ENCODE data around the gene POC1A. TPM values are rescaled to one million over a fixed set of nuclear protein-coding genes. Genes with fewer than 3 reads are reported as not detected.

Gene POC1A
- total RNA-seq, 1 donor from 2014 or later, result 30.1 TPM

- no peak overlapping the region for H3K4me3 Mint-ChIP-seq
- no peaks in the 10 kb centered on the region for H3K27me3 Mint-ChIP-seq (ENCODE audit: low read depth)
- no peak for TF ChIP-seq CTCF (conservative IDR thresholded peaks at IDR 0.05)
- no peaks in the 10 kb centered on the region for H3K9me3 Mint-ChIP-seq
- H3K36me3 Mint-ChIP-seq (ENCODE audit: low read depth), result no peaks in the 10 kb centered on the region
- H3K4me1 Mint-ChIP-seq, result peaks cover 5% of the 10 kb centered on the region
- H3K27ac Mint-ChIP-seq (ENCODE audit: unreplicated experiment), result no peak overlapping the region
- DNase-seq (ENCODE audit: low read depth, low spot score), result no peak
These were observed 121.4 kb downstream of the POC1A start for GRCh38 chr3:52032702-52033408.

DNA sequence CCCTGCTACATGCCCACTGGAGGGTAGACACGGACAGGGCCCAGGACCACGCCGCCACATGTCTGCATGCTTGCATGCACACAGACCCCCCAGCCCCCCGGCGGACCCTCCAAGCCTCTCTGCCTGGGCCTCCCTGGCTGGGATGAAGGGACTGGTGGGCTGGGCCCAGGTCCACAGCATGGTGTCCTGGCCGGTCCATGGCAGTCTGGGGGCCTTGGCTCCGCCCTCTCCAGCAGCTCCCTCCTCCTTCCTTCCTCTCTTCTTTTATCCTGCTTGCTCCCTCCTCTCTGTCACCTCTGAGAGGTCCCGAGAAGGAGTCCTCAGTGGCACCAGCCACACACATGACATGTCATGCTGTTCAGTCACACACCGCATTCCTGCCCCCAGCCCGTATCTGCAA lies 122.3 kb downstream of the POC1A start:
- H3K9me3 Mint-ChIP-seq, result no peaks in the 10 kb centered on the region
- no peak for TF ChIP-seq CTCF (conservative IDR thresholded peaks at IDR 0.05)
- H3K27me3 Mint-ChIP-seq (ENCODE audit: low read depth), result no peaks in the 10 kb centered on the region
- H3K4me3 Mint-ChIP-seq, result no peak overlapping the region
- no peak for DNase-seq (ENCODE audit: low read depth, low spot score)
- no peak overlapping the region for H3K27ac Mint-ChIP-seq (ENCODE audit: unreplicated experiment)
- H3K36me3 Mint-ChIP-seq (ENCODE audit: low read depth), result no peaks in the 10 kb centered on the region
- peaks cover 5% of the 10 kb centered on the region for H3K4me1 Mint-ChIP-seq

- H3K9me3 Mint-ChIP-seq, result no peaks in the 10 kb centered on the region
- no peak for TF ChIP-seq CTCF (conservative IDR thresholded peaks at IDR 0.05)
- H3K4me3 Mint-ChIP-seq, result no peak overlapping the region
- no peak overlapping the region for H3K27ac Mint-ChIP-seq (ENCODE audit: unreplicated experiment)
- no peaks in the 10 kb centered on the region for H3K27me3 Mint-ChIP-seq (ENCODE audit: low read depth)
- H3K4me1 Mint-ChIP-seq, result peaks cover 10% of the 10 kb centered on the region
- H3K36me3 Mint-ChIP-seq (ENCODE audit: low read depth), result no peaks in the 10 kb centered on the region
- DNase-seq (ENCODE audit: low read depth, low spot score), result no peak
These were observed 123.4 kb downstream of the POC1A start for GRCh38 chr3:52030714-52031310.

- Mint-ChIP-seq H3K4me3 (no peak overlapping the region), H3K27me3 (ENCODE audit: low read depth) (no peaks in the 10 kb centered on the region), H3K4me1 (peaks cover 23% of the 10 kb centered on the region), H3K36me3 (ENCODE audit: low read depth) (no peaks in the 10 kb centered on the region), H3K9me3 (no peaks in the 10 kb centered on the region), H3K27ac (ENCODE audit: unreplicated experiment) (no peak overlapping the region)
- DNase-seq (ENCODE audit: low read depth, low spot score), result no peak
- TF ChIP-seq CTCF (conservative IDR thresholded peaks at IDR 0.05), result no peak
These were observed 124.7 kb downstream of the POC1A start for GRCh38 chr3:52029535-52029934.

- Mint-ChIP-seq H3K27me3 (ENCODE audit: low read depth) (no peaks in the 10 kb centered on the region), H3K9me3 (no peaks in the 10 kb centered on the region), H3K36me3 (ENCODE audit: low read depth) (no peaks in the 10 kb centered on the region), H3K4me3 (no peak overlapping the region), H3K4me1 (peaks cover 28% of the 10 kb centered on the region), H3K27ac (ENCODE audit: unreplicated experiment) (no peak overlapping the region)
- no peak for TF ChIP-seq CTCF (conservative IDR thresholded peaks at IDR 0.05)
- DNase-seq (ENCODE audit: low read depth, low spot score), result no peak
These were observed 125.2 kb downstream of the POC1A start for GRCh38 chr3:52029053-52029452.
